Measurements from ENCODE around the gene PCNX4.

GRCh38 chr14:60184146-60184904, 92.6 kb downstream of the PCNX4 start:
- TF ChIP-seq, protein P1, sequence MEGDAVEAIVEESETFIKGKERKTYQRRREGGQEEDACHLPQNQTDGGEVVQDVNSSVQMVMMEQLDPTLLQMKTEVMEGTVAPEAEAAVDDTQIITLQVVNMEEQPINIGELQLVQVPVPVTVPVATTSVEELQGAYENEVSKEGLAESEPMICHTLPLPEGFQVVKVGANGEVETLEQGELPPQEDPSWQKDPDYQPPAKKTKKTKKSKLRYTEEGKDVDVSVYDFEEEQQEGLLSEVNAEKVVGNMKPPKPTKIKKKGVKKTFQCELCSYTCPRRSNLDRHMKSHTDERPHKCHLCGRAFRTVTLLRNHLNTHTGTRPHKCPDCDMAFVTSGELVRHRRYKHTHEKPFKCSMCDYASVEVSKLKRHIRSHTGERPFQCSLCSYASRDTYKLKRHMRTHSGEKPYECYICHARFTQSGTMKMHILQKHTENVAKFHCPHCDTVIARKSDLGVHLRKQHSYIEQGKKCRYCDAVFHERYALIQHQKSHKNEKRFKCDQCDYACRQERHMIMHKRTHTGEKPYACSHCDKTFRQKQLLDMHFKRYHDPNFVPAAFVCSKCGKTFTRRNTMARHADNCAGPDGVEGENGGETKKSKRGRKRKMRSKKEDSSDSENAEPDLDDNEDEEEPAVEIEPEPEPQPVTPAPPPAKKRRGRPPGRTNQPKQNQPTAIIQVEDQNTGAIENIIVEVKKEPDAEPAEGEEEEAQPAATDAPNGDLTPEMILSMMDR (conservative IDR thresholded peaks at IDR 0.05; ENCODE audit: low read depth, low read length) = peak; percentile 84
- no peak for TF ChIP-seq EZH2 (IDR thresholded peaks at IDR 0.05; ENCODE audit: borderline replicate concordance, low read depth, low read length, poor library complexity, severe bottlenecking)

Data from A673 (cell line).